Spleen (tissue), 11 donors: ENCODE measurements around the gene CNTNAP2. TPM values are rescaled to one million over a fixed set of nuclear protein-coding genes. Genes with fewer than 3 reads are reported as not detected.

Experiments used
- DNase-seq: peaks from one replicate; pipeline ENCODE4 v3.0.0-alpha.2; 2020
- H3K27ac ChIP-seq, 8 donors: fragments of 200-600 bp; sonication (generic) in 7 of 8; 1 replicate in 4 of 8; 2 replicates in 4 of 8; pipeline versions ENCODE4 v1.5.0 to v1.8.0; 2016 to 2021; ENCODE audit warnings: inconsistent platforms in 4 of 8, mild to moderate bottlenecking in 4 of 8, moderate library complexity in 1 of 8
- H3K27me3 ChIP-seq, 7 donors: fragments of 200-600 bp; sonication (generic) in 6 of 7; replicated peaks in 1 of 7; 1 replicate in 4 of 7; 2 replicates in 3 of 7; pipeline versions ENCODE4 v1.5.0 to v1.8.0; 2016 to 2021; ENCODE audit warnings: inconsistent platforms in 3 of 7, mild to moderate bottlenecking in 1 of 7
- H3K36me3 ChIP-seq, 6 donors: fragments of 200-600 bp; sonication (generic) in 5 of 6; 1 replicate in 4 of 6; 2 replicates in 2 of 6; pipeline versions ENCODE4 v1.5.0 to v1.8.0; 2016 to 2021; ENCODE audit warnings: inconsistent platforms in 2 of 6
- H3K4me1 ChIP-seq, 6 donors: fragments of 200-600 bp; sonication (generic) in 5 of 6; 1 replicate in 3 of 6; 2 replicates in 3 of 6; pipeline versions ENCODE4 v1.5.0 to v1.8.0; 2016 to 2021; ENCODE audit warnings: inconsistent platforms in 3 of 6
- H3K4me3 ChIP-seq, 8 donors: fragments of 200-600 bp; sonication (generic) in 7 of 8; 1 replicate in 4 of 8; 2 replicates in 4 of 8; pipeline versions ENCODE4 v1.5.0 to v1.8.0; 2016 to 2021; ENCODE audit warnings: inconsistent platforms in 4 of 8, mild to moderate bottlenecking in 4 of 8, moderate library complexity in 2 of 8
- H3K9me3 ChIP-seq, 8 donors: fragments of 200-600 bp; sonication (generic) in 7 of 8; 1 replicate in 4 of 8; 2 replicates in 4 of 8; pipeline versions ENCODE4 v1.5.0 to v1.8.0; 2016 to 2021; ENCODE audit warnings: inconsistent platforms in 4 of 8
- CTCF ChIP-seq, 11 experiments: fragments of 200-600 bp in 7 of 11; fragments of 450-650 bp in 4 of 11; sonication (generic) in 4 of 11; IDR thresholded peaks in 8 of 11; conservative IDR thresholded peaks in 3 of 11; 1 replicate in 7 of 11; 2 replicates in 4 of 11; pipeline versions ENCODE4 v1.4.0 to v1.8.0; 2016 to 2021; ENCODE audit warnings: antibody characterized with exemption in 11 of 11, inconsistent platforms in 4 of 11, mild to moderate bottlenecking in 1 of 11
- POLR2A ChIP-seq, 3 donors: fragments of 450-650 bp; IDR thresholded peaks; one replicate each; pipeline ENCODE4 v1.5.1; 2017; ENCODE audit warnings: antibody characterized with exemption in 3 of 3, mild to moderate bottlenecking in 1 of 3
- POLR2AphosphoS5 ChIP-seq, 3 donors: sonication (generic); formaldehyde crosslinking; IDR thresholded peaks; one replicate each; pipeline ENCODE4 v1.5.1; 2017; ENCODE audit warnings: antibody characterized with exemption in 3 of 3
- WGBS, 5 donors: extraction: QIAGEN DNeasy Blood & Tissue Kit in 3 of 5; methylation state at CpG; one replicate each; pipeline versions ENCODE4 v1.1.5 to v1.1.7; 2013 to 2018; 5-methylcytosine and 5-hydroxymethylcytosine counted together
- intact Hi-C: fragments of 100-400 bp; cut with DNase I; formaldehyde crosslinking; loops from one replicate; pipeline ENCODE4 v1.15.0; 2023; ENCODE audit warnings: low total_unique reads
- polyA plus RNA-seq, 3 donors: library from polyadenylated mRNA; stranded (reverse); fragments of 200-250 nt; gene quantifications; one replicate each; pipeline ENCODE4 v1.2.1, GENCODE V29; 2013
- total RNA-seq, 7 donors: library from RNA; depleted of rRNA in 3 of 7; stranded (reverse); fragments of >200 nt in 3 of 7; fragmentation: NEBNext Ultra II Directional in 4 of 7; extraction: Animal tissue kit (Norgen Biotek cat#: 25700) in 4 of 7; gene quantifications; one replicate each; pipeline versions ENCODE4 v1.1.0 to v1.2.1, GENCODE V29; 2016 to 2021
- donor health status: healthy with polysubstance abuse.
- donor health status: DM: no; HTN: no; CAD: no; lungs with moderate emphysema.
- donor health status: DM: no; HTN: no; CAD: no.
- donor health status: Bipolar disorder and iron deficiency.
- donor health status: healthy.
- donor health status: DM: no; HTN: no; CAD: no.
- donor health status: DM: yes; HTN: yes; CAD: no.

Gene CNTNAP2
- total and polyA plus RNA-seq, 10 donors, result 0.13 to 2.0 (median 0.82) TPM

GRCh38 chr7:148214101-148214500, 2097.5 kb downstream of the CNTNAP2 start:
- Histone ChIP-seq H3K4me3 (no peak overlapping the region), H3K36me3 (no peaks in the 10 kb centered on the region), H3K9me3 (peaks cover 0 to 7% (median 0%) of the 10 kb centered on the region in 8 donors), H3K4me1 (peaks cover 0 to 13% (median 0%) of the 10 kb centered on the region in 6 donors), H3K27ac (no peak overlapping the region), H3K27me3 (no peaks in the 10 kb centered on the region)
- TF ChIP-seq POLR2AphosphoS5 (IDR thresholded peaks at IDR 0.05) (no peak), CTCF (IDR thresholded peaks at IDR 0.05 in 8 of 11, conservative IDR thresholded peaks at IDR 0.05 in 3 of 11) (no peak), POLR2A (IDR thresholded peaks at IDR 0.05) (no peak)
- intact Hi-C loops, result no loop called here
- WGBS, 5 donors, result 84 to 90% (median 86%) methylated on average over 4 of the region's 4 CpGs
- no peak for DNase-seq

GRCh38 chr7:148218603-148219002, 2102.0 kb downstream of the CNTNAP2 start:
- Histone ChIP-seq H3K36me3 (no peaks in the 10 kb centered on the region), H3K27ac (no peak overlapping the region), H3K4me3 (no peak overlapping the region), H3K9me3 (peaks cover 0 to 7% (median 0%) of the 10 kb centered on the region in 8 donors), H3K4me1 (no peaks in the 10 kb centered on the region), H3K27me3 (no peaks in the 10 kb centered on the region)
- 85 to 92% (median 88%) methylated on average over 4 of the region's 4 CpGs for WGBS, 5 donors
- intact Hi-C loops, result no loop called here
- no peak for TF ChIP-seq POLR2AphosphoS5 (IDR thresholded peaks at IDR 0.05)
- TF ChIP-seq POLR2A (IDR thresholded peaks at IDR 0.05), result no peak
- no peak for TF ChIP-seq CTCF (IDR thresholded peaks at IDR 0.05 in 8 of 11, conservative IDR thresholded peaks at IDR 0.05 in 3 of 11)
- no peak for DNase-seq

GRCh38 chr7:148222721-148223120, 2106.1 kb downstream of the CNTNAP2 start:
- TF ChIP-seq POLR2AphosphoS5 (IDR thresholded peaks at IDR 0.05) (no peak), CTCF (IDR thresholded peaks at IDR 0.05 in 8 of 11, conservative IDR thresholded peaks at IDR 0.05 in 3 of 11) (no peak)
- H3K4me1 ChIP-seq, result no peaks in the 10 kb centered on the region
- no peaks in the 10 kb centered on the region for H3K36me3 ChIP-seq
- H3K27me3 ChIP-seq, result no peaks in the 10 kb centered on the region
- WGBS, 5 donors, result 61 to 73% (median 65%) methylated on average over 5 of the region's 5 CpGs
- H3K4me3 ChIP-seq, result no peak overlapping the region
- intact Hi-C loops, result no loop called here
- H3K9me3 ChIP-seq, result peaks cover 0 to 17% (median 8%) of the 10 kb centered on the region in 8 donors
- DNase-seq, result no peak
- no peak overlapping the region for H3K27ac ChIP-seq

GRCh38 chr7:148223160-148223559, 2106.6 kb downstream of the CNTNAP2 start:
- no peaks in the 10 kb centered on the region for H3K4me1 ChIP-seq
- H3K36me3 ChIP-seq, result no peaks in the 10 kb centered on the region
- intact Hi-C loops, result no loop called here
- H3K27me3 ChIP-seq, result no peaks in the 10 kb centered on the region
- no peak for DNase-seq
- TF ChIP-seq POLR2AphosphoS5 (IDR thresholded peaks at IDR 0.05) (no peak), POLR2A (IDR thresholded peaks at IDR 0.05) (no peak), CTCF (IDR thresholded peaks at IDR 0.05 in 8 of 11, conservative IDR thresholded peaks at IDR 0.05 in 3 of 11) (no peak)
- peaks cover 0 to 17% (median 8%) of the 10 kb centered on the region in 8 donors for H3K9me3 ChIP-seq
- no peak overlapping the region for H3K27ac ChIP-seq
- no peak overlapping the region for H3K4me3 ChIP-seq
- 79 to 85% (median 83%) methylated on average over 1 of the region's 1 CpG for WGBS, 5 donors
